MM.1S (cell line): ENCODE data around the gene MAD1L1.
"Not testable (repeated sequence)": the region's sequence is repeated elsewhere in the genome, so short reads cannot be mapped to it uniquely, and the experiment has no call there.

Experiments
- DNase-seq: peaks from one replicate; pipeline ENCODE4 v3.0.0-alpha.2; 2015
- H2AFZ ChIP-seq: fragments of 300-600 bp; sonication (generic); 2 replicates; pipeline ENCODE4 v1.6.0; 2016; ENCODE audit warnings: antibody characterized with exemption, low read length
- H3F3A ChIP-seq: fragments of 300-600 bp; sonication (generic); 2 replicates; pipeline ENCODE4 v1.6.1; 2016; ENCODE audit warnings: mild to moderate bottlenecking, antibody characterized with exemption, low read length, moderate library complexity, mixed read lengths; ENCODE audit not compliant: insufficient read depth
- H3K27ac ChIP-seq: fragments of 300-600 bp; sonication (generic); 2 replicates; pipeline ENCODE4 v1.5.1; 2016; ENCODE audit warnings: mild to moderate bottlenecking, low read length
- H3K27me3 ChIP-seq: fragments of 300-600 bp; sonication (generic); replicated peaks from 2 replicates; pipeline ENCODE4 v1.6.0; 2016; ENCODE audit warnings: low read length; ENCODE audit not compliant: insufficient read depth
- H3K36me3 ChIP-seq: fragments of 300-600 bp; sonication (generic); replicated peaks from 2 replicates; pipeline ENCODE4 v1.6.1; 2016; ENCODE audit warnings: mild to moderate bottlenecking, low read length, mixed read lengths; ENCODE audit not compliant: insufficient read depth
- H3K4me1 ChIP-seq: fragments of 300-600 bp; sonication (generic); 2 replicates; pipeline ENCODE4 v1.6.1; 2016; ENCODE audit warnings: low read length, mixed read lengths
- H3K4me2 ChIP-seq: fragments of 300-600 bp; sonication (generic); 2 replicates; pipeline ENCODE4 v1.6.0; 2016; ENCODE audit warnings: low read depth, low read length
- H3K4me3 ChIP-seq: fragments of 300-600 bp; sonication (generic); 2 replicates; pipeline ENCODE4 v1.5.1; 2016; ENCODE audit warnings: low read length, mixed read lengths
- H3K79me2 ChIP-seq: fragments of 300-600 bp; sonication (generic); 2 replicates; pipeline ENCODE4 v1.6.1; 2016; ENCODE audit warnings: mixed run types, low read length, mixed read lengths
- H3K9ac ChIP-seq: fragments of 300-600 bp; sonication (generic); 2 replicates; pipeline ENCODE4 v1.6.1; 2016; ENCODE audit warnings: low read length, mixed read lengths
- H3K9me2 ChIP-seq: fragments of 300-600 bp; sonication (generic); replicated peaks from 2 replicates; pipeline ENCODE4 v1.6.1; 2016; ENCODE audit warnings: mild to moderate bottlenecking, low read length, mixed read lengths; ENCODE audit not compliant: insufficient read depth
- H3K9me3 ChIP-seq: fragments of 300-600 bp; sonication (generic); replicated peaks from 2 replicates; pipeline ENCODE4 v1.6.1; 2016; ENCODE audit warnings: mild to moderate bottlenecking, low read length, mixed read lengths; ENCODE audit not compliant: insufficient read depth
- H4K20me1 ChIP-seq: fragments of 300-600 bp; sonication (generic); 2 replicates; pipeline ENCODE4 v1.6.1; 2016; ENCODE audit warnings: mild to moderate bottlenecking, low read length, moderate library complexity, mixed read lengths; ENCODE audit not compliant: insufficient read depth
- EZH2 ChIP-seq: fragments of 300-600 bp; sonication (generic); optimal IDR thresholded peaks from 2 replicates; pipeline ENCODE3; 2017; ENCODE audit warnings: low read depth, mild to moderate bottlenecking, antibody characterized with exemption, low read length, mixed read lengths
- EZH2phosphoT487 ChIP-seq: fragments of 300-600 bp; sonication (generic); IDR thresholded peaks from 2 replicates; pipeline ENCODE4 v1.6.1; 2018; ENCODE audit warnings: antibody characterized with exemption, low read length
- TF ChIP-seq, protein P1 (sequence below): fragments of 300-600 bp; sonication (generic); IDR thresholded peaks from 2 replicates; pipeline ENCODE4 v1.5.1; 2016; ENCODE audit warnings: antibody characterized with exemption, low read length, mixed read lengths

MAD1L1 gene

DNA sequence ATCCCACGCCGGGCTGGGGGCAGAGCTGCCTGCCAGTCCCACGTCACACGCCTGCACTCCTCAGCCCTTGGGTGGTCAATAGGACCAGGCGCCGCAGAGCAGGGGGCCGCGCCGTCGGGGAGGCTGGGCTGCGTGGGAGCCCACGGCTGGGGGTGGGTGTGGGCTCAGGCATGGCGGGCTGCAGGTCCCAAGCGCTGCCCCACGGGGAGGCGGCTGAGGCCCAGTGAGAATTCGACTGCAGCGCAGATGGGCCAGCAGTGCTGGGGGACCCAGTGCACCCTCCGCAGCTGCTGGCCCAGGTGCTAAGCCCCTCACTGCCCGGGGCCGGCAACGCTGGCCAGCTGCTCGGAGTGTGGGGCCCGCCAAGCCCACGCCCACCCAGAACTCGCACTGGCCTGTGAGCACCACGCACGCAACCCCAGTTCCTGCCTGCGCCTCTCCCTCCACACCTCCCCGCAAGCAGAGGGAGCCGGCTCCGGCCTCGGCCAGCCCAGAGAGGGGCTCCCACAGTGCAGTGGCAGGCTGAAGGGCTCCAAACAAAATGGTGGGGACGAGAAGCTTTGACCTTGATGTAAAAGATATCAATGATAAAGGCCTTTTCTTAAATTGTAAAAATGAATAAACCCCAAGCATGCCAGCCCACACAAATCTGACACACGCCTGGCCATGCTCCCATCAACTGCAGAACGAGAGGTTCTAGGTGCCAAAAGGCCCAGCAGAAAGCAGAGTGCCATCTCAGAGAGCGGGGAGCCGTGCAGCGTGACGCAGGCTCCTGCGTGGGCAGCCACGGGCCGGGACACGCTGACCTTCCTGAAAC, 255.5 kb downstream of the MAD1L1 start:
- no peak for TF ChIP-seq EZH2phosphoT487
- TF ChIP-seq, protein P1, sequence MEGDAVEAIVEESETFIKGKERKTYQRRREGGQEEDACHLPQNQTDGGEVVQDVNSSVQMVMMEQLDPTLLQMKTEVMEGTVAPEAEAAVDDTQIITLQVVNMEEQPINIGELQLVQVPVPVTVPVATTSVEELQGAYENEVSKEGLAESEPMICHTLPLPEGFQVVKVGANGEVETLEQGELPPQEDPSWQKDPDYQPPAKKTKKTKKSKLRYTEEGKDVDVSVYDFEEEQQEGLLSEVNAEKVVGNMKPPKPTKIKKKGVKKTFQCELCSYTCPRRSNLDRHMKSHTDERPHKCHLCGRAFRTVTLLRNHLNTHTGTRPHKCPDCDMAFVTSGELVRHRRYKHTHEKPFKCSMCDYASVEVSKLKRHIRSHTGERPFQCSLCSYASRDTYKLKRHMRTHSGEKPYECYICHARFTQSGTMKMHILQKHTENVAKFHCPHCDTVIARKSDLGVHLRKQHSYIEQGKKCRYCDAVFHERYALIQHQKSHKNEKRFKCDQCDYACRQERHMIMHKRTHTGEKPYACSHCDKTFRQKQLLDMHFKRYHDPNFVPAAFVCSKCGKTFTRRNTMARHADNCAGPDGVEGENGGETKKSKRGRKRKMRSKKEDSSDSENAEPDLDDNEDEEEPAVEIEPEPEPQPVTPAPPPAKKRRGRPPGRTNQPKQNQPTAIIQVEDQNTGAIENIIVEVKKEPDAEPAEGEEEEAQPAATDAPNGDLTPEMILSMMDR = no peak
- no peaks in the 10 kb centered on the region for H3K27me3 ChIP-seq
- no peaks in the 10 kb centered on the region for H3K9me2 ChIP-seq
- H3K4me2 ChIP-seq = no peak overlapping the region
- no peak overlapping the region for H3K27ac ChIP-seq
- no peaks in the 10 kb centered on the region for H4K20me1 ChIP-seq
- no peaks in the 10 kb centered on the region for H3K4me1 ChIP-seq
- no peaks in the 10 kb centered on the region for H3K9me3 ChIP-seq
- no peak overlapping the region for H3K9ac ChIP-seq
- H3K36me3 ChIP-seq = no peaks in the 10 kb centered on the region
- H2AFZ ChIP-seq = no peak overlapping the region
- no peaks in the 10 kb centered on the region for H3K79me2 ChIP-seq
- no peaks in the 10 kb centered on the region for H3F3A ChIP-seq
- no peak for DNase-seq
- H3K4me3 ChIP-seq = no peak overlapping the region

DNA sequence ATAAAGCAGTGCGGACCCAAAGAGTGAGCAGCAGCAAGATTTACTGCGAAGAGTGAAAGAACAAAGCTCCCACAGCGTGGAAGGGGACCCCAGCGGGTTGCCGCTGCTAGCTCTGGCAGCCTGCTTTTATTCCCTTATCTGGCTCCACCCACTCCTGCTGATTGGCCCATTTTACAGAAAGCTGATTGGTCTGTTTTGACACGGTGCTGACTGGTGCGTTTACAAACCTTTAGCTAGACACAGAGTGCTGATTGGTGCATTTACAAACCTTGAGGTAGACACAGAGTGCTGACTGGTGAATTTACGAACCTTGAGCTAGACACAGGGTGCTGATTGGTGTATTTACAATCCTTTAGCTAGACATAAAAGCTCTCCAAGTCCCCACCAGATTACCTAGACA, 256.2 kb downstream of the MAD1L1 start:
- H3K9me3 ChIP-seq, H4K20me1 ChIP-seq, H3K27me3 ChIP-seq, H3K36me3 ChIP-seq, H3K4me2 ChIP-seq, H3K4me3 ChIP-seq, H3K79me2 ChIP-seq, H3F3A ChIP-seq, H3K9ac ChIP-seq, DNase-seq, H3K9me2 ChIP-seq, H2AFZ ChIP-seq, H3K27ac ChIP-seq, H3K4me1 ChIP-seq: not testable (repeated sequence)

DNA sequence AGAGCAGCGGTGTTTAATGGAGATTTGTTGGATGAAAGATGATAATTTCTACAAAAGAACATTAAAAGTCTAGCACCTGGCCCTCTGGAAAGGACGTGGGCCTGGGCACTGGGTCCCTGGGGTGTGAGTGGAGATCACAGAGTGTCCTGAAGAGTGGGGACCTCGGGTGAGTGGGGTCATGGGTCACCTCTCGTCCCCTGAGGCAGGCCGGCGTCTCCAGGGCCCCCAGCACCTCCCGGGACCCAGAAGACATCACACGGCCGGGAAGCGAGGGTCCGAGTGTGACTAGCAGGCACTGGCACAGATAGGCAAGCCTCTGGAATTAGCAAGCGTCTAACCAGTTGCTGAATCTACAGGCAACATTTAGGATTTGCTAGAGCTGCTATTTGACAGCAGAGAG, 257.2 kb downstream of the MAD1L1 start:
- H3K4me2 ChIP-seq = no peak overlapping the region
- no peaks in the 10 kb centered on the region for H3K9me2 ChIP-seq
- no peaks in the 10 kb centered on the region for H4K20me1 ChIP-seq
- H3K9me3 ChIP-seq = no peaks in the 10 kb centered on the region
- no peak overlapping the region for H3K4me3 ChIP-seq
- no peaks in the 10 kb centered on the region for H3F3A ChIP-seq
- no peak for DNase-seq
- TF ChIP-seq, protein P1 = no peak
- TF ChIP-seq EZH2phosphoT487 = no peak
- H3K79me2 ChIP-seq = no peaks in the 10 kb centered on the region
- no peak overlapping the region for H2AFZ ChIP-seq
- no peaks in the 10 kb centered on the region for H3K4me1 ChIP-seq
- H3K27me3 ChIP-seq = no peaks in the 10 kb centered on the region
- no peak overlapping the region for H3K9ac ChIP-seq
- H3K36me3 ChIP-seq = no peaks in the 10 kb centered on the region
- H3K27ac ChIP-seq = no peak overlapping the region

DNA sequence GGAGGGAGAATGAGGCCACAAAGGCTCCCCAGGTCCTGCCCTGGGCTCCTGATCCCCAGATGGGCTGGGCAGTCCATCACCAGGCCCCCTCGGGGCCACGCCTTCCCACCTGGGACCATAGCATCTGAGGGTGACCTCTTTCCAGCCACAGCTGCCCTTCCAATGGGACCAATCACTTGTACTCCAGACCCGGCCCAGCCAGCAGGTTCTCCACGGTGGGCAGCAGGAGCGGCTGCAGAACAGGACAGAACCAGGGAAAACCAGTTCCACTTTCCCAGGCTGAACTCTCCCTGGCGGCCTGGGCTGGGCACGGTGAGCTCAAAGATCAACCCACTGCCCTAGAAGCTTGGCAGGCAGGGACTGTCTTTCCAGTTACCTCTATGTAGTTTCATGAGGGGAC, 257.6 kb downstream of the MAD1L1 start:
- H3K36me3 ChIP-seq = no peaks in the 10 kb centered on the region
- H3K4me2 ChIP-seq = no peak overlapping the region
- no peak overlapping the region for H3K4me3 ChIP-seq
- H3K9me3 ChIP-seq = no peaks in the 10 kb centered on the region
- H2AFZ ChIP-seq = no peak overlapping the region
- no peaks in the 10 kb centered on the region for H3K4me1 ChIP-seq
- H3K9me2 ChIP-seq = no peaks in the 10 kb centered on the region
- TF ChIP-seq, protein P1 = no peak
- TF ChIP-seq EZH2phosphoT487 (no peak), EZH2 (no peak)
- no peak overlapping the region for H3K27ac ChIP-seq
- no peaks in the 10 kb centered on the region for H4K20me1 ChIP-seq
- no peak overlapping the region for H3K9ac ChIP-seq
- DNase-seq = no peak
- no peaks in the 10 kb centered on the region for H3K79me2 ChIP-seq
- H3F3A ChIP-seq = no peaks in the 10 kb centered on the region
- H3K27me3 ChIP-seq = no peaks in the 10 kb centered on the region
